H9 (cell line): ENCODE data around the gene TRPC4AP. TPM values are rescaled to one million over a fixed set of nuclear protein-coding genes. Genes with fewer than 3 reads are reported as not detected.

Source experiments
- DNase-seq: peaks from one replicate; pipeline ENCODE4 v3.0.0-alpha.2; 2017
- H2AFZ ChIP-seq: one replicate; pipeline ENCODE4 v1.6.1; 2013; ENCODE audit warnings: mild to moderate bottlenecking, low read length, control low read depth, moderate library complexity
- H2AK5ac ChIP-seq: 2 replicates; pipeline ENCODE4 v1.6.1; 2013; ENCODE audit warnings: low read length, control low read depth, mixed read lengths; ENCODE audit not compliant: insufficient read length
- H2BK120ac ChIP-seq: one replicate; pipeline ENCODE4 v1.6.1; 2013; ENCODE audit warnings: low read depth, mild to moderate bottlenecking, low read length, control low read depth, inconsistent platforms; ENCODE audit not compliant: poor library complexity, severe bottlenecking
- H2BK12ac ChIP-seq: 2 replicates; pipeline ENCODE4 v1.6.1; 2013; ENCODE audit warnings: low read length, control low read depth, mixed read lengths, low read depth; ENCODE audit not compliant: insufficient read length
- H2BK15ac ChIP-seq: 2 replicates; pipeline ENCODE4 v1.6.1; 2013; ENCODE audit warnings: low read depth, low read length, control low read depth
- H2BK20ac ChIP-seq: one replicate; pipeline ENCODE4 v1.6.1; 2013; ENCODE audit warnings: low read depth, mild to moderate bottlenecking, low read length, control low read depth, inconsistent platforms; ENCODE audit not compliant: poor library complexity, severe bottlenecking
- H2BK5ac ChIP-seq: 2 replicates; pipeline ENCODE4 v1.6.1; 2013; ENCODE audit warnings: low read length, control low read depth, mixed read lengths; ENCODE audit not compliant: insufficient read length
- H3K14ac ChIP-seq: 2 replicates; pipeline ENCODE4 v1.6.1; 2013; ENCODE audit warnings: low read length, control low read depth; ENCODE audit not compliant: insufficient read depth
- H3K18ac ChIP-seq: 2 replicates; pipeline ENCODE4 v1.6.1; 2013; ENCODE audit warnings: low read depth, mild to moderate bottlenecking, mixed read lengths, low read length, control low read depth; ENCODE audit not compliant: insufficient read length
- H3K23ac ChIP-seq: 2 replicates; pipeline ENCODE4 v1.6.1; 2013; ENCODE audit warnings: low read length, control low read depth, mixed read lengths, low read depth; ENCODE audit not compliant: insufficient read length
- H3K23me2 ChIP-seq: 2 replicates; pipeline ENCODE4 v1.6.1; 2013; ENCODE audit warnings: low read depth, mild to moderate bottlenecking, mixed read lengths, low read length, control low read depth; ENCODE audit not compliant: insufficient read length, poor library complexity, severe bottlenecking
- H3K27ac ChIP-seq: 2 replicates; pipeline ENCODE4 v1.5.1; 2013; ENCODE audit warnings: low read length, control low read depth, mixed read lengths, low read depth; ENCODE audit not compliant: insufficient read length
- H3K27me3 ChIP-seq: 2 replicates; pipeline ENCODE4 v1.6.1; 2013; ENCODE audit warnings: low read length, control low read depth, inconsistent platforms; ENCODE audit not compliant: insufficient read depth
- H3K4ac ChIP-seq: 2 replicates; pipeline ENCODE4 v1.6.1; 2013; ENCODE audit warnings: low read depth, mild to moderate bottlenecking, control low read depth, inconsistent platforms, low read length, moderate library complexity
- H3K4me1 ChIP-seq: 2 replicates; pipeline ENCODE4 v1.6.1; 2013; ENCODE audit warnings: low read length, control low read depth, inconsistent platforms; ENCODE audit not compliant: insufficient read depth
- H3K4me2 ChIP-seq: 2 replicates; pipeline ENCODE4 v1.6.1; 2013; ENCODE audit warnings: low read length, control low read depth, mixed read lengths; ENCODE audit not compliant: insufficient read length, insufficient read depth
- H3K56ac ChIP-seq: 2 replicates; pipeline ENCODE4 v1.6.1; 2013; ENCODE audit warnings: low read depth, mild to moderate bottlenecking, mixed read lengths, low read length, control low read depth; ENCODE audit not compliant: insufficient read length
- H3K79me1 ChIP-seq: 2 replicates; pipeline ENCODE4 v1.6.1; 2013; ENCODE audit warnings: low read depth, mild to moderate bottlenecking, moderate library complexity, low read length, control low read depth, inconsistent platforms; ENCODE audit not compliant: insufficient read depth, poor library complexity, severe bottlenecking
- H3K79me2 ChIP-seq: 2 replicates; pipeline ENCODE4 v1.6.1; 2013; ENCODE audit warnings: low read length, control low read depth, inconsistent platforms; ENCODE audit not compliant: insufficient read depth
- H3K9ac ChIP-seq: 2 replicates; pipeline ENCODE4 v1.6.1; 2013; ENCODE audit warnings: low read length, control low read depth, mixed read lengths; ENCODE audit not compliant: insufficient read length; ENCODE audit errors: extremely low read depth
- H3K9me3 ChIP-seq: one replicate; pipeline ENCODE4 v1.6.1; 2013; ENCODE audit warnings: low read depth, low read length, inconsistent platforms; ENCODE audit not compliant: control insufficient read depth
- H3T11ph ChIP-seq: one replicate; pipeline ENCODE4 v1.6.1; 2013; ENCODE audit warnings: mild to moderate bottlenecking, low read length, control low read depth, inconsistent platforms
- H4K20me1 ChIP-seq: one replicate; pipeline ENCODE4 v1.6.1; 2013; ENCODE audit not compliant: control insufficient read depth, insufficient read length, insufficient read depth
- H4K5ac ChIP-seq: 2 replicates; pipeline ENCODE4 v1.6.1; 2013; ENCODE audit warnings: low read depth, mild to moderate bottlenecking, mixed read lengths, low read length, control low read depth; ENCODE audit not compliant: insufficient read length
- H4K8ac ChIP-seq: replicated peaks from 2 replicates; pipeline ENCODE4 v1.6.1; 2013; ENCODE audit warnings: low read length, control low read depth, mixed read lengths, low read depth; ENCODE audit not compliant: insufficient read length
- H4K91ac ChIP-seq: 2 replicates; pipeline ENCODE4 v1.6.1; 2013; ENCODE audit warnings: low read depth, mild to moderate bottlenecking, moderate library complexity, mixed read lengths, low read length, control low read depth; ENCODE audit not compliant: insufficient read length
- H3K27ac Mint-ChIP-seq, 3 experiments: 2 replicates in 2 of 3; 3 replicates in 1 of 3; pipeline ENCODE4 v1.8.0; 2020 to 2021; ENCODE audit warnings: mixed read lengths in 3 of 3, mild to moderate bottlenecking in 1 of 3, moderate library complexity in 1 of 3
- H3K27me3 Mint-ChIP-seq: 2 replicates; pipeline ENCODE4 v1.8.0; 2021; ENCODE audit warnings: low read depth, mild to moderate bottlenecking, moderate library complexity, mixed read lengths
- H3K36me3 Mint-ChIP-seq, 3 experiments: 2 replicates in 2 of 3; 3 replicates in 1 of 3; pipeline ENCODE4 v1.8.0; 2020 to 2021; ENCODE audit warnings: low read depth in 3 of 3, mixed read lengths in 3 of 3; ENCODE audit not compliant: insufficient read depth in 1 of 3
- H3K4me1 Mint-ChIP-seq, 2 experiments: 2 replicates each; pipeline ENCODE4 v1.8.0; 2020; ENCODE audit warnings: mixed read lengths in 2 of 2
- H3K4me3 Mint-ChIP-seq, 2 experiments: 2 replicates in 1 of 2; 3 replicates in 1 of 2; pipeline ENCODE4 v1.8.0; 2020 to 2021; ENCODE audit warnings: mild to moderate bottlenecking in 2 of 2, mixed read lengths in 2 of 2, moderate library complexity in 1 of 2
- H3K9me3 Mint-ChIP-seq, 2 experiments: 2 replicates in 1 of 2; 3 replicates in 1 of 2; pipeline ENCODE4 v1.8.0; 2020; ENCODE audit warnings: mild to moderate bottlenecking in 2 of 2, mixed read lengths in 2 of 2, moderate library complexity in 1 of 2
- CTCF ChIP-seq: fragments of 200-600 bp; sonication (generic); conservative IDR thresholded peaks from 3 replicates; pipeline ENCODE4 v1.8.0; 2021; ENCODE audit warnings: antibody characterized with exemption, mild to moderate bottlenecking
- WGBS: extraction: QIAGEN DNeasy Blood & Tissue Kit; methylation state at CpG from one replicate; pipeline ENCODE4 v1.1.7; 2013; ENCODE audit warnings: missing lambda C conversion rate, low lambda C conversion rate, mixed read lengths; ENCODE audit not compliant: insufficient read length; ENCODE audit errors: extremely low coverage; 5-methylcytosine and 5-hydroxymethylcytosine counted together
- total RNA-seq: library from RNA; stranded (reverse); gene quantifications from 2 replicates; pipeline ENCODE4 v1.2.1, GENCODE V29; 2021

TRPC4AP gene
- total RNA-seq, 1 experiment from 2014 or later: 93.9 TPM

GRCh38 chr20:35134472-35134871 is 41.9 kb upstream of the TRPC4AP start:
- no CpG with 5 or more reads among the region's 9 CpGs for WGBS
- no peak overlapping the region for H2BK15ac ChIP-seq
- Mint-ChIP-seq H3K27ac (peak overlapping the region in 2 of 3 experiments; percentile 55 to 86; a peak in 2 of 7 replicates), H3K4me3 (no peak overlapping the region), H3K27me3 (no peaks in the 10 kb centered on the region), H3K9me3 (no peaks in the 10 kb centered on the region), H3K36me3 (peaks cover 4 to 83% (median 58%) of the 10 kb centered on the region in 3 experiments; a peak in 6 of 7 replicates), H3K4me1 (peaks cover 5 to 7% of the 10 kb centered on the region in 2 experiments; a peak in 3 of 4 replicates)
- no peak overlapping the region for H3K14ac ChIP-seq
- H3K4ac ChIP-seq: no peak overlapping the region
- H2AK5ac ChIP-seq: no peak overlapping the region
- no peaks in the 10 kb centered on the region for H3K23me2 ChIP-seq
- H3K18ac ChIP-seq: no peak overlapping the region
- H3K23ac ChIP-seq: no peak overlapping the region
- no peak overlapping the region for H2BK120ac ChIP-seq
- H3K27me3 ChIP-seq: no peaks in the 10 kb centered on the region
- H2BK20ac ChIP-seq: no peak overlapping the region
- no peak overlapping the region for H3T11ph ChIP-seq
- no peak overlapping the region for H2BK12ac ChIP-seq
- H4K91ac ChIP-seq: no peak overlapping the region
- no peak overlapping the region for H3K27ac ChIP-seq
- no peak for TF ChIP-seq CTCF
- H3K9me3 ChIP-seq: no peaks in the 10 kb centered on the region
- H4K20me1 ChIP-seq: no peaks in the 10 kb centered on the region
- H3K9ac ChIP-seq: no peak overlapping the region
- no peak overlapping the region for H4K8ac ChIP-seq
- no peak overlapping the region for H2BK5ac ChIP-seq
- DNase-seq: no peak
- no peak overlapping the region for H3K56ac ChIP-seq
- no peaks in the 10 kb centered on the region for H3K79me2 ChIP-seq
- H3K79me1 ChIP-seq: no peaks in the 10 kb centered on the region
- no peaks in the 10 kb centered on the region for H3K4me1 ChIP-seq
- H3K4me2 ChIP-seq: no peak overlapping the region
- no peak overlapping the region for H2AFZ ChIP-seq
- no peak overlapping the region for H4K5ac ChIP-seq
